ENCODE data around the gene SLC13A5.
A peak's percentile ranks its signal among the peaks of the same experiment; 100 is the strongest.

The SLC13A5 gene

DNA sequence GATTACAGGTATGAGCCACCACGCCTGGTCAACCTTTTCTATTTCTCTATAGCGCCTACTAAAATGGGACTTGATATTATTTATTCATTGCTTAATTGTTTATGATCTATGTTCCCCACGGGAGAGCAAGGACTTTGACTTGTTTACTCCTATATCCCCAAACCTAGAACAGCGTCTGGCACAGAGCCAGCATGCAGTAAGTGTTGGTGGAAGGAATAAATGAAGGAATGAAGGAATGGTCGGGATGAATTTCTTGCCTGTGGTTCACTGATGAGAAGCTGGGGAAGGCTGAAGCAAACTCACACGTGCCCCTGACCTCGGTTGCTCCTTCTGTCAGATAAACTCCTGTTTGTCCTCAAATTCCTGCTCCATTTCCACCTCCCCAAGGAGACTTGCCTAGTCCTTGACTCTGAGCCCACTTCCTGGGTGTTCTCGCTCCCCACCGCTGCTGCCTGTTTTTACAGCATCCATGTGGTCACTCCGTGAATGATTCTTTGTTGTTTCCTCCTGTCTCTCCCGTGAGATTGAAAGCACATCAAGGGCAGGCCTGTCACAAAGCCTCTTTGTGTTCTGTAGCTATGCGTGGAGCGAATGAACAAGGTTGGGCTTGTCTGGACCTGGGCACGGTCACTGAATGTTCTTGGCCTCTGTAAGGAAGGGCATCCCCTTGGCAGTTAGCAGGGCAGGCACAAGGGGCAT is 44.3 kb downstream of the SLC13A5 start:
- TF ChIP-seq, protein P1, sequence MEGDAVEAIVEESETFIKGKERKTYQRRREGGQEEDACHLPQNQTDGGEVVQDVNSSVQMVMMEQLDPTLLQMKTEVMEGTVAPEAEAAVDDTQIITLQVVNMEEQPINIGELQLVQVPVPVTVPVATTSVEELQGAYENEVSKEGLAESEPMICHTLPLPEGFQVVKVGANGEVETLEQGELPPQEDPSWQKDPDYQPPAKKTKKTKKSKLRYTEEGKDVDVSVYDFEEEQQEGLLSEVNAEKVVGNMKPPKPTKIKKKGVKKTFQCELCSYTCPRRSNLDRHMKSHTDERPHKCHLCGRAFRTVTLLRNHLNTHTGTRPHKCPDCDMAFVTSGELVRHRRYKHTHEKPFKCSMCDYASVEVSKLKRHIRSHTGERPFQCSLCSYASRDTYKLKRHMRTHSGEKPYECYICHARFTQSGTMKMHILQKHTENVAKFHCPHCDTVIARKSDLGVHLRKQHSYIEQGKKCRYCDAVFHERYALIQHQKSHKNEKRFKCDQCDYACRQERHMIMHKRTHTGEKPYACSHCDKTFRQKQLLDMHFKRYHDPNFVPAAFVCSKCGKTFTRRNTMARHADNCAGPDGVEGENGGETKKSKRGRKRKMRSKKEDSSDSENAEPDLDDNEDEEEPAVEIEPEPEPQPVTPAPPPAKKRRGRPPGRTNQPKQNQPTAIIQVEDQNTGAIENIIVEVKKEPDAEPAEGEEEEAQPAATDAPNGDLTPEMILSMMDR (IDR thresholded peaks at IDR 0.05): no peak

DNA sequence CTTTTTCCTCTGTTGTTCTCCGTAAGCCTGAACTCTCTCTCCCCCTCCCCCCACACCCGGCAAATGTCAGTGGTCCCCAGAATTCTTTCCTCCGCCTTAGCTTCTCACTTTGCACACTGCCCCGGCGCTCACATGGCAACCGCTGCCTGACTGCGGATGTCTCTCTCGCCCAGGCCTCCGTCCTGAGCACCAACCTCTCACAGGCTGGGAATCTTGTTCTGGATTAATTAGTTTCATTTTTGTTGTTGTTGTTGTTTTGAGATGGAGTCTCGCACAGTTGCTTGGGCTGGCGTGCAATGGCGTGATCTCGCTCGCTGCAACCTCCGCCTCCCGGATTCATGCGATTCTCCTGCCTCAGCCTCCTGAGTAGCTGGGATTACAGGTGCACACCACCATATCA is 45.0 kb downstream of the SLC13A5 start:
- TF ChIP-seq, protein P1 (IDR thresholded peaks at IDR 0.05): no peak

DNA sequence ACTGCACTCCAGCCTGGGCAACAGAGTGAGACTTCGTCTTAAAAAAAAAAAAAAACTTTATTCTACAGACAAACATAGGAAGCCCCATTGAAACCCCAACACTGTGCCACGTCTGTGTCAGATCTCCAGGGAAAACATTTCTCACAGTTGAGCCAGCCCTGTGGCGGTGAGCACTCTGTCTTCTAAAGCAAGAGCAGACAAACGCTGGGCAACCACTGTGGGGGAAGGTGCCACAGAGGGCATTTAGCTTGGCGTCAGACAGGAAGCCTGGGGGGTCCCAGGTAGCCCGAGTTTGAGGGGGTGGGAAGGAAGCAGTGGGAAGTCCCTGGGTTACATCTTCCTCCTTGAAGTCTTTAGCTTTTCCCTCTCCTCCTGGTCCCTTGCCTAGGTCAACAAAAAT is 45.7 kb downstream of the SLC13A5 start:
- TF ChIP-seq, protein P1 (IDR thresholded peaks at IDR 0.05): no peak

DNA sequence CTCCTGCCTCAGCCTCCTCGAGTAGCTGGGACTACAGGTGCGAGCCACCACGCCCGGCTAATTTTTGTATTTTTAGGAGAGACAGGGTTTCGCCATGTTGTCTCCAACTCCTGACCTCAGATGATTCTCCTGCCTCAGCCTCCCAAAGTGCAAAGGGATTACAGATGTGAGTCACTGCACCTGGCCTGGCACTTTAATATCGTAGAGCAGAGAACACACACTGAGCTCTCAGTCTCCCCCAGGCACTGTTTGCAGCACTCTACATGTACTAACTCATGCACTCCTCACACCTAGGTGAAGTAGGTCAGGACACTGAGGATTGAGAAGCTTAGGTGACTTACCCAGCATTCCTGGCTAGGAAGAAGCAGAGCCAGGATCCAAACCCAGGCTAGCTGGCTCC is 46.6 kb downstream of the SLC13A5 start:
- TF ChIP-seq, protein P1 (IDR thresholded peaks at IDR 0.05): no peak

DNA sequence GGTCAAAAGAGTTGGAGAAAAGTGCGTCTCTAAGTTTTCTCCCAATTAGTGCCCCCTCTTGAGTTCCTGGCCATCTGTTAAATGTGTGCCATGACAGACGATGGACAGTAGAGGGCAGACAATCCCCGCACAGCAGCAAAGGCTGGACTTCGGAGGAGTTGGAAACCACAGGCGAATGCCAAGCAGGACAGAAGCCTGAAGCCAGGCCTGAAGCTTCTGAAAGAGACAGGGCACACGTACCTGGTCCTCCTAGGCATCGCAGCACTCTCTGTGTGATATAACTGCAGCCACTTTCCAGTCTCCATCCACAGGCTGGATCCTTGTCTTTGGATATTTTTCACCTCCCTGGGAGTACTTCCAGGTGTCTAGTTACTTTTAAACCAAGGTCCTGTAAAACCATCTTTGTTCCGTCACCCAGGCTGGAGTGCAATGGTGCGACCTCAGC is 47.1 kb downstream of the SLC13A5 start:
- TF ChIP-seq, protein P1 (IDR thresholded peaks at IDR 0.05): peak; percentile 94

DNA sequence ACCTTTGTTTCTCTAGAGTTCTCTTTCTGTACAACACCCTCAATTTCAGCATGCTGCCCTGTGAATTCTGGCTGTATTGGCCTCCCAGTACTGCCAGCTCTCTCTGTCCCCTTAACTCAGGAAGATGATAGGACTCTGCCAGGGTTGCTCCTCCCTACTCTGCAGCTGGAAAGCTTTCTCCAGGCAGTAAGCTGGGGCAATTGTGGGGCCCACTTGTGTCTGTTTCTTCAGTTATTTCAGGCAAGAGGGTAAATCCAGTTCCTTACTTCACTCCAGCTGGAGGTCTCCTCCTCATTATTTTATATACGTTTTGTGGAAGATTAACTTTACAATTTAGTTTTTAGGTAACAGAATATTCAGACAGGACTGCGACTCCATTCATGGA is 51.7 kb downstream of the SLC13A5 start:
- TF ChIP-seq, protein P1 (IDR thresholded peaks at IDR 0.05): no peak

DNA sequence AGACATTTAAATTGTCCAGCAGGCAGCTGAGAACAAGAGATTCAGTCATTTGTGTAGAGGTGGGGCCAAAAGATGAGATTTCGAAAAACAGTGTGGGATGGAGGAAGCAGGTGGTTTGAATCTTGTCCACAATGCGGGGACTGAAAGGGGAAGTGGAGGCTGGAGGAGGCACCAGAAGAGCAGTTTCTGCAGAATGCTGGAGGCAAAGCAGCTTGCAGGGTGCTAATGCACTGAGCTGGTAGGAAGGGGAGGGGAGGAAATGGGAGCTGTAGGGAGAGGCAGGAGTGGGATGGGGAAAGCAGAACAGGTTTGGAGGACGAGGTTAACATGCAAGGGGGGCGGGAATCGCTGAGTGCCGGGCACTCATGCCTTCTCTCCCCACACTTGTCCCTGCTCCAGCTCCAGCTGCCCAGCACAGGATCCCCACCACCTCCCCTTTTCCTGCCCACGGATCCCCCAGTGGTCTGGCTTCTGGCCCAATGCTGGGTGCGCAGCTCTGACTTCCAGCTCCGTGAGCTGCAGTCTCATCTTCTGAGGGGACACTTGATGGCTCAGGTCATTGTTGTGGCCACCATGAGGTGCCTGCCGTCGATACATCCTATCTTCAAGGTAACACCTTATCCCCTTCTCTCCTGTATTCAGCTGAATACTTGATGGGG is 52.2 kb downstream of the SLC13A5 start:
- TF ChIP-seq, protein P1 (IDR thresholded peaks at IDR 0.05): no peak

Measured in LNCAP (cell line).